Measurements from ENCODE around the gene CDC23.

Gene CDC23

DNA sequence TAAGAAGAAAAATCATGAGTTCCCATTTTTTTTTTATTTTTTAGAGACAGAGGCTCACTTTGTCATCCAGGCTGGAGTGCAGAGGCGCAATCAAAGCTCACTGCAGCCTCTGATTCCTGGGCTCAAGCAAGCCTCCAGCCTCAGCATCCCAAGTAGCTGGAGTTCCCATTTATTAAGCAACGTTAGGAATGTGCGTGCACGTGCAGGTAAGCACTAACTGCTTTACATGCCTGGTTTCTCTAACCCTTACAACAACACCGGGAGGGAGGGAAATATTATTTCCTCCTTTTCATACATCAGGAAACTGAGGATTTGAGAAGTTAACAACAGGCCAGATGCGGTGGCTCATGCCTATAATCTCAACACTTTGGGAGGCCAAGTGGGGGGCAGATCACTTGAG lies 16.3 kb upstream of the CDC23 start:
- no peak for TF ChIP-seq EZH2phosphoT487 (conservative IDR thresholded peaks at IDR 0.05; ENCODE audit: low read length)
- TF ChIP-seq, protein P1, sequence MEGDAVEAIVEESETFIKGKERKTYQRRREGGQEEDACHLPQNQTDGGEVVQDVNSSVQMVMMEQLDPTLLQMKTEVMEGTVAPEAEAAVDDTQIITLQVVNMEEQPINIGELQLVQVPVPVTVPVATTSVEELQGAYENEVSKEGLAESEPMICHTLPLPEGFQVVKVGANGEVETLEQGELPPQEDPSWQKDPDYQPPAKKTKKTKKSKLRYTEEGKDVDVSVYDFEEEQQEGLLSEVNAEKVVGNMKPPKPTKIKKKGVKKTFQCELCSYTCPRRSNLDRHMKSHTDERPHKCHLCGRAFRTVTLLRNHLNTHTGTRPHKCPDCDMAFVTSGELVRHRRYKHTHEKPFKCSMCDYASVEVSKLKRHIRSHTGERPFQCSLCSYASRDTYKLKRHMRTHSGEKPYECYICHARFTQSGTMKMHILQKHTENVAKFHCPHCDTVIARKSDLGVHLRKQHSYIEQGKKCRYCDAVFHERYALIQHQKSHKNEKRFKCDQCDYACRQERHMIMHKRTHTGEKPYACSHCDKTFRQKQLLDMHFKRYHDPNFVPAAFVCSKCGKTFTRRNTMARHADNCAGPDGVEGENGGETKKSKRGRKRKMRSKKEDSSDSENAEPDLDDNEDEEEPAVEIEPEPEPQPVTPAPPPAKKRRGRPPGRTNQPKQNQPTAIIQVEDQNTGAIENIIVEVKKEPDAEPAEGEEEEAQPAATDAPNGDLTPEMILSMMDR (IDR thresholded peaks at IDR 0.05; ENCODE audit: insufficient read depth, low read length, poor library complexity, severe bottlenecking): no peak
- no peak overlapping the region for H3K9ac ChIP-seq (ENCODE audit: low read length)

DNA sequence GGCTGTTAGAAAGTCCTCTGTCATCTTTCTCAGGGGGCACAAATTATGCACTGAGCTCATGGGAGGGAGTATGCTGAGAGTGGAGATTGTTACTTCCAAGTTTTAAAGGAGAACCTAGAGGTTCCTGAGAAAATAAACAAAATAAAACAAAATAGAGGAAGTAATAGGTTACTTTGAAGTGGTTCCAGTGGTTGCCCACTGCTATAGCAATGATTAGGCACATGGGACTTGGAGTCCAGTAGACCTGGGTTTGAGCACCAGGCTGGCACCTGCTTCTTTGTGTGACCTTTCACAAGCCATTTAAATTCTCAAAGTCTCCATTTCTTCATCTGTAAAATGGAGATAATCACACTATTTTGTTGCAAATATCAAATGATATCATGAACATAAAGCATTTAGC lies 13.8 kb upstream of the CDC23 start:
- Histone ChIP-seq H4K20me1 (ENCODE audit: low read depth, low read length) (no peaks in the 10 kb centered on the region), H3K9me3 (ENCODE audit: insufficient read depth, low read length) (0 out of 2 replicates have a peak, but pooled peaks cover 4% of the 10 kb centered on the region), H3K27ac (ENCODE audit: low read depth, low read length) (no peak overlapping the region), H3K79me2 (ENCODE audit: insufficient read depth, low read length) (no peaks in the 10 kb centered on the region), H3K27me3 (ENCODE audit: low read length) (no peaks in the 10 kb centered on the region), H3K9ac (ENCODE audit: low read length) (no peak overlapping the region), H3K4me2 (ENCODE audit: low read depth, low read length, poor library complexity, severe bottlenecking) (no peak overlapping the region), H3F3A (ENCODE audit: insufficient read depth) (no peaks in the 10 kb centered on the region), H3K9me2 (replicated peaks; ENCODE audit: insufficient read depth, low read length) (no peaks in the 10 kb centered on the region), H3K36me3 (ENCODE audit: low read length) (no peaks in the 10 kb centered on the region), H2AFZ (ENCODE audit: low read depth, low read length, severe bottlenecking) (no peak overlapping the region), H3K4me3 (ENCODE audit: insufficient read depth, low read length, poor library complexity, severe bottlenecking) (no peak overlapping the region)
- TF ChIP-seq EZH2phosphoT487 (conservative IDR thresholded peaks at IDR 0.05; ENCODE audit: low read length): no peak
- TF ChIP-seq, protein P1 (IDR thresholded peaks at IDR 0.05; ENCODE audit: insufficient read depth, low read length, poor library complexity, severe bottlenecking): no peak

More for the DNA sequence above, 16.3 kb upstream of the CDC23 start:
- Histone ChIP-seq H3K27ac (ENCODE audit: low read depth, low read length) (no peak overlapping the region), H3K4me3 (ENCODE audit: insufficient read depth, low read length, poor library complexity, severe bottlenecking) (no peak overlapping the region), H4K20me1 (ENCODE audit: low read depth, low read length) (no peaks in the 10 kb centered on the region), H3F3A (ENCODE audit: insufficient read depth) (no peaks in the 10 kb centered on the region), H2AFZ (ENCODE audit: low read depth, low read length, severe bottlenecking) (no peak overlapping the region), H3K27me3 (ENCODE audit: low read length) (no peaks in the 10 kb centered on the region), H3K9me3 (ENCODE audit: insufficient read depth, low read length) (0 out of 2 replicates have a peak, but pooled peaks cover 4% of the 10 kb centered on the region), H3K36me3 (ENCODE audit: low read length) (no peaks in the 10 kb centered on the region), H3K79me2 (ENCODE audit: insufficient read depth, low read length) (no peaks in the 10 kb centered on the region), H3K4me2 (ENCODE audit: low read depth, low read length, poor library complexity, severe bottlenecking) (no peak overlapping the region), H3K9me2 (replicated peaks; ENCODE audit: insufficient read depth, low read length) (no peaks in the 10 kb centered on the region)

DNA sequence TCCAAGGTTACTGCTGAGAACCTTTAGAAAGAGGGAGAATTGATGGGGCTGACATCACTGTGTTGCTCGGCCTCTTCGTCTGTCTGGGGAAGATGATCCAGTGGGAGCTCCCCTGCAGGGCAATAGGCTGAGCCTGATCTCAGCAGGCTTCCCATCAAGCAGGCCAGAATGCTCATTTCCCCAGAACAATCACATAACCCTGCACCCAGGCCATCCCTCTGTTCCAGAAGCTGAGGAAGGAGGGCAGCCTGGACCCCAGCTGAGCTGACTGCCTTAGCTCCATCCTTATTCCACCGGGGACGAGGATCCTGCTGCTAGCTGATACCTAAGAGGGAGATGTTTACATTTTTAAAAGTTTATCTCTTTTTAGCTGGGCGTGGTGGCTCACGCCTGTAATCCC lies 11.6 kb upstream of the CDC23 start:
- no peak overlapping the region for H3K4me2 ChIP-seq (ENCODE audit: low read depth, low read length, poor library complexity, severe bottlenecking)
- TF ChIP-seq, protein P1 (IDR thresholded peaks at IDR 0.05; ENCODE audit: insufficient read depth, low read length, poor library complexity, severe bottlenecking): no peak
- TF ChIP-seq EZH2phosphoT487 (conservative IDR thresholded peaks at IDR 0.05; ENCODE audit: low read length): no peak

More for the DNA sequence above, 11.6 kb upstream of the CDC23 start:
- no peaks in the 10 kb centered on the region for H3K27me3 ChIP-seq (ENCODE audit: low read length)
- H3K9me3 ChIP-seq (ENCODE audit: insufficient read depth, low read length): 0 out of 2 replicates have a peak, but pooled peaks cover 4% of the 10 kb centered on the region
- no peak overlapping the region for H3K4me3 ChIP-seq (ENCODE audit: insufficient read depth, low read length, poor library complexity, severe bottlenecking)
- H4K20me1 ChIP-seq (ENCODE audit: low read depth, low read length): no peaks in the 10 kb centered on the region
- H3K9ac ChIP-seq (ENCODE audit: low read length): no peak overlapping the region
- H3K27ac ChIP-seq (ENCODE audit: low read depth, low read length): no peak overlapping the region
- no peaks in the 10 kb centered on the region for H3K9me2 ChIP-seq (replicated peaks; ENCODE audit: insufficient read depth, low read length)
- H3K36me3 ChIP-seq (ENCODE audit: low read length): no peaks in the 10 kb centered on the region
- H2AFZ ChIP-seq (ENCODE audit: low read depth, low read length, severe bottlenecking): no peak overlapping the region
- H3F3A ChIP-seq (ENCODE audit: insufficient read depth): no peaks in the 10 kb centered on the region
- no peaks in the 10 kb centered on the region for H3K79me2 ChIP-seq (ENCODE audit: insufficient read depth, low read length)
